8988T (cell line): ENCODE results near the gene OSBP2.

ENCODE experiments used
- DNase-seq: peaks from one replicate; pipeline ENCODE4 v3.0.0; 2011

Gene OSBP2

DNA sequence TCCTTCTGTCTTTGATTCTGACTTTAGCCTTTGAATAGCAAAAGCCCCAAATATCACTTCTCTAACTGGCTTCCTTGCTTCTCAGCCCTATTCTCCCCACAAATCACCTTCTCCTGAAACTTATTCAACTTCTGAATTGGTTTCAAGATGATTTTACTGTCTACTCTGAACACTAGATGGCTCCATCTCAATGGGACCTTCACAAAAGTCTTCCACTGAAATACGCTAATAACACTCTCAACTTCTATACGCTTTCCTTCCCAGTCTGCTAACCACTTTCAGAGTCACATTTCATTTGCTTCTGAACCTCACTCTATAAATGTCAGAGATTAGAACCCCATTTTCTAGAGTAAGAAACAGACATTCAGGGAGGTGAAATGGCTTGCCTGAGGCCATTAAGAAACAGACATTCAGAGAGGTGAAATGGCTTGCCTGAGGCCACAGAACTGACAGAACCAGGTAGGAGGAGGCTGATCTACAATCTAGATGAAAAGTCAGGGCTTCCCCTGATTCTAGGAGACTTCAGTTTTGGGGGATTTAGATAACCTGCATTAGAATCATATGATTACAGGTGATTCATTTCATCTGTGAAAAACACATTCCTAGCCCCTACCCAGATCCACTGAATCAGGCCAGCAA, 253.3 kb downstream of the OSBP2 start:
- no peak for DNase-seq

DNA sequence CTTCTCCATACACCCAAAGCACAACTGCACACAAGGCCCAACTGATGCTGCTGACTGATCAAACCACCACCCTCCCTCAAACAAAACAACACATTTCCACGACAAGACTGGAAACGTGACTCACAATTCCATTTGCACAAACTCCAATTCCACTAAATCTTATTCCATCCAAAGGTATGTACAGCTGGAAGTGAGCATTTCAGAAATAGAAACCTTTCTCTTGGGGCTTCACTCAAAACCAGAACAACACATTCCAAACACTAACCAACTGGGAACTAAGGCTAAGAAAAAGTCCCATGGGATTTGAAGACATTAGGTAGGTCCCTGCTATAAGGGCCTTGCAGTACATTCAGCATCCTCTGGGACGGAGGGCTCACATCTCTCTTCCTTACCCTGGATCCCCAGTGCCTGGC, 254.3 kb downstream of the OSBP2 start:
- DNase-seq = no peak

DNA sequence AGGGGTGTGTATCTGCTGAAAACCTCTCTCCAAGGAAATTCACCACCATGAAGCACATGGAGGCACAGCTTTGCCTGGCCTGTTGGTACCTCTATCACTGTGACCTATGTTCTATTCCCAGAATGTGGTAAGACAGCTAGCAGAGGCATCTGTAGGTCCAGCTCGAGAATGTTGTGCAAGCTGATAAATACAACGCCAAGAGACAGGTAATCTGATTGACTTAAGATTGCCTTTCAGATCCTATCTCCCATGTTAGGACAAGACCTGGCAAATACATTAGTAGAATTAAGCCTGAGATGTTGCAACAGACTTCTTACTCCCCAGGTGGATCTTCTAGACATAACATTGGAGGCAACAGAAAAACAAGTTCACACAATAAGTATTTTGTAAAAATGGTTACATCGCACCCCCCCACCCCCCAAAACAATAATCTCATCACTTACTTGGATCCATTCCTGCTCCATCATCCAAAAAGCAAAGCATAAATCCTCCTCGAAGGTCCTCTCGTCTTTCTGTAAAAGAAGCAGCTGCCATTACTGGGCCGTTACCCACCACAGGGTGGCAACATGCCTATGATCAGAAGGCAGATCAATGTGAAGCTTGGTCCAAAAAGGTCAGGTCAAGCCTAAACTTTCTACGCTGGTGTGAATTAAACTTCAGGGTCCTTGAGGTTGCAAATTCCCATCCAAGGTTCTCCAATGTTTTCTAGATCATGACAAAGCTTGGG, 255.4 kb downstream of the OSBP2 start:
- no peak for DNase-seq

- no peak for DNase-seq
Measured at GRCh38 chr22:30953206-30953605, 258.5 kb downstream of the OSBP2 start.

GRCh38 chr22:30955153-30955552, 260.5 kb downstream of the OSBP2 start:
- no peak for DNase-seq
